ENCODE data around the gene CCDC8.
"Not testable (repeated sequence)": the region's sequence is repeated elsewhere in the genome, so short reads cannot be mapped to it uniquely, and the experiment has no call there.

The CCDC8 gene

GRCh38 chr19:46402725-46403124 is 10.6 kb downstream of the CCDC8 start:
- DNase-seq: no peak

GRCh38 chr19:46397801-46398479 is 15.4 kb downstream of the CCDC8 start:
- DNase-seq: not testable (repeated sequence)

GRCh38 chr19:46394402-46394797 is 19.0 kb downstream of the CCDC8 start:
- DNase-seq: no peak

DNA sequence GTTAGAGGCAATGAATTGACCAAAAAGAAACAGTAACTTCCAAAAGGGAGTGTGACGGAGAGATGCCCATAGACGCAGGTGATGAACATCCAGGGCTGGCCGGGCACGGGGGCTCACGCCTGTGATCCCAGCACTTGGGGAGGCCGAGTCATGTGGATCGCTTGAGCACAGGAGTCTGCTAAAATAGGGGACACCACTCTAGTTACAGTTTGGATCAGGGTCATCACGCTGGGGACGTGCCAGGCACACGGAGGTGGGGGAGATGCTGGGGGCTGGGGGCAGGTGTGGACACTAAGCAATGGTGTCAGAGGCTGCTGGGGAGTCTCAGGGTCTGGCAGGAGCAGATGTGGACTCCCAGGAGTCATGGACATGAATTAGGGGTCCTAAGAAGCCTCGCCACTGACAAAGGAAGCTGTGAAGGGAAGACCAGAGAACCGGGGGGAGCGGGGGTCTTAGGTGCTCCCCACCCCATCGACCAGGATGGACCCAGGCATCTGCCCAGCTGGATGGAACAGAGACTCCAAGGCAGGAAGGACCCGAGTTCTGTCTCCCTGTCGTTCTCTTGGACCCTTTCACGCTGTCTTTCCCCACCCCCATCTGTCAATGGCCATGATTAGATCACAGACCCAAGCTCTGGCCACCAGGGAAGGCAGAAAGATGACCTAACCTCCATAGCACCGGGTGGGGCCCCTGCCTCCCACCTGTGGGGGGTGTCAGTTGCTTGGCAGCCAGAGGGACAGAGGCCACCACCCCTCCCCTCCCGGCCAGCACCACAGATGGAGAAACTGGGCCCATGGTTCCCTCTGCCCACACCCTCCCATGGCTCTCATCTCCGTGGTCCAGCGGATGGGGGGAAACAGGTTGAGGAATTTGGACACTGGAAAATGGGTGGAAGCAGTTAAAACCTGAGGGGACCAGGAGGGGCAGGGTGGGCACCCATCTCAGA is 19.6 kb downstream of the CCDC8 start:
- no peak for DNase-seq

- DNase-seq: no peak
Measured at GRCh38 chr19:46392837-46393236, 20.5 kb downstream of the CCDC8 start.

DNA sequence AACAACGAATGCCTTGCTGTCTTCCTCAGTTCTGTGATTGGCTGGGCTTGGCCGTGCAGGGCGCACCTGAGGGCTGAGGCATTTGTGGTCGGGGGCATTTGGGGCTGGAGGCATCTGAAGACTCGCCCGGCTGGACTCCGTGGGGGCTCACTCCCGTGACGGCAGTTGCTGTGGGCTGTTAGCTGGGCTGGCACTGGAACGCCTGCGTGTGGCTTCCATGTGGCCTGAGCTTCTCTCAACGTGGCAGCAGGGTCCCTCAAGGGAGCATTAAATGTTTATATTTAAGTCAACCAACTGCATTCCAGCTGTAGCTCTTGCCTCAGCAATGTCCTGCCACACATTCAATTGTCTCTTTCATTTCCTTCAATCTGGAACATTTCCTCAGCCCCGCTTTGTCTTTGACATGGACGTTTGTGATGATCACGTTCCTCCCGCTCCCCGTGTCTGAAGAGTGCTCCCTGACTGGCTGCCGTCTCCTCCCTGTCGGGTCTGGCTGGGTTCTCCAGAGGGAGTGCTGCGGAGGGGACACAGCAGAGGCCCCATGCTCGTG is 21.0 kb downstream of the CCDC8 start:
- DNase-seq: no peak

- DNase-seq: no peak
Measured at GRCh38 chr19:46391296-46392251, 21.8 kb downstream of the CCDC8 start.

GRCh38 chr19:46390866-46391265 is 22.5 kb downstream of the CCDC8 start:
- no peak for DNase-seq

- DNase-seq: no peak
Measured at GRCh38 chr19:46390121-46390858, 23.1 kb downstream of the CCDC8 start.

GRCh38 chr19:46388311-46389095 is 24.9 kb downstream of the CCDC8 start:
- no peak for DNase-seq

- no peak for DNase-seq
Measured at GRCh38 chr19:46387713-46388130, 25.6 kb downstream of the CCDC8 start.

DNA sequence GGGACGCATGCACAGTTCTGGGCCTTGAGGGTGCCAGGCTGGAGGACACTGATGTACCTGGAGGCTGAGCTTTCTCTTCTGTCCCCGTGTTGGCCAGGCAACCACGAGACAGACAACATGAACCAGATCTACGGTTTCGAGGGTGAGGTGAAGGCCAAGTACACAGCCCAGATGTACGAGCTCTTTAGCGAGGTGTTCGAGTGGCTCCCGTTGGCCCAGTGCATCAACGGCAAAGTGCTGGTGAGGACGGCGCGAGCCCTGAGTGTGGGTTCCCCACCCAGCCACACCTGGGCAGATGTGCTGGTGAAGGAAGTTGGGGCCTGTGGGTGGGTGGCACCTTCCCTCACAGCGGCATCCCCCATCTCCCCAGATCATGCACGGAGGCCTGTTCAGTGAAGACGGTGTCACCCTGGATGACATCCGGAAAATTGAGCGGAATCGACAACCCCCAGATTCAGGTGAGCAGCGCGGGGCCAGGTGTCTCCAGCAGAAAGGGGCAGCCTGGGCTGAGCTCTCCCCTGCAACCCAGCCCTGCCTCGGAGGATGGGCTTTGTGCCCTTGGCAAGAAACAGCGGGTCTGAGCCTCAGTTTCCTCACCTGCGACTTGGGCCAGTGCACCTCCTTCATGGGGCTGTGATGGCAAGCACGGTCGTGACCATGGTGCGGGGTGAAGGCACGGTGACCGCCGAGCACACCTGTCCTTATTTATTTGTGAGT is 26.2 kb downstream of the CCDC8 start:
- no peak for DNase-seq

GRCh38 chr19:46386151-46386550 is 27.2 kb downstream of the CCDC8 start:
- DNase-seq: no peak

DNA sequence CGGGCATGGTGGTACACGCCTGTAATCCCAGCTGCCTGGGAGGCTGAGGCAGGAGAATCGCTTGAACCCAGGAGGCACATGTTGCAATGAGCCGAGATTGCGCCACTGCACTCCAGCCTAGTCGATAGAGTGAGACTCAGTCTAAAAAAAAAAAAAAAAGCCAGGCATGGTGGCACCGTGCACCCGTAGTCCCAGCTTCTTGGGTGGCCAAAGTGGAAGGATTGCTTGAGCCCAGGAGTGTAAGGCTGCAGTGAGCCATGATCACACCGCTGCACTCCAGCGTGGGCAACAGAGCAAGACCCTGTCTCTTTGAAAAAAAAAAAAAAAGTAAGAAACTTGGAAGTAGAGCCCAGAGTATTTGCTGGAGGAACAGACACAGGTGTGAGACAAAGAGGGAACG is 27.7 kb downstream of the CCDC8 start:
- DNase-seq: no peak

GRCh38 chr19:46384396-46384795 is 29.0 kb downstream of the CCDC8 start:
- DNase-seq: no peak

DNA sequence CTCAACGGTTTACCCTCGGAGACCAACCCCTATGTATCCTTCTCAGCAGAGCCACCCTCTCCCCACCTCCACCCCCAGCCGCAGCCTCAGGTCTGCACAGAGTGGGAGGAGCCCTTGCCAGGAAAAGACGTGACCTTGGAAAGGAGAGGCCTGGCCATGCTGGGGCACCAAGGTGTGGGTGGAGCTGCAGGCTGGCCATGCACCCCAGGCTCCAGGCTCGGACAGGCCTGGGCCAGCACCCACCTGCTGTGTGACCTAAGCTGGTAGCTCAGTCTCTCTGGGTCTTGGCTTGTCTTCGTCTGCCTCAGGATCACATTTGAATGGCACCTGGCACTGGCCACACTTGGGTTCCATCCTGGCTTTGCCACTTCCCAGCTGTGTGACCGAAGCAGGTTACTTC is 29.5 kb downstream of the CCDC8 start:
- no peak for DNase-seq

- DNase-seq: no peak
Measured at GRCh38 chr19:46383171-46383815, 30.1 kb downstream of the CCDC8 start.

DNA sequence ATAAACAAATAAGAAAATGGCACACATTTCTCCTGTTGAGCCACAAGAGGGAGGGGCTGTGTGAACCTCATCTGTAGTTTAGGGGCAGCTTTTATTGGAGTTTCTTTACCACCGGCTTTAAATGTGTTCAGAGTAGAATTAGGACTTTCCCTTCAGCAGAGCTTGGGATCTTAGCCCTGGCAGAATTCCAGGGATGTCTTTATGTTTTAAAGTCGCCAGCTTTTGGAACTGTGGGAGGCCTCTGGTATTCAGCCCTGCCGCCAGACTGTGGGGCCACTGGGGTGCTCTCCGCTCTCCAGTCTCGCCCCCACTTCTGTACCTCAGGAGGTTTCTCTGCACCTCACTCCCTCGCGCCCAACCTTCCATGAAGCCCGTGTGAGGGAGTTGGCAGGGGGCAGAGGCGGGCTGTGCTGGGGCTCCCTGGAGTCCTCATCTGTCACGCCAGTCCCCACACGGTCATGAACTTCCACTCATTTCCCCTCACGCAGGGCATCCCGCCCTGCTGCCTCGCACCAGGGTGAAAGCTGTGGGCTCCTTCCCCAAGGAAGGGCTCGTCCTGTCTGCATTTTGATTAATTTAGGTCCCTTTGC is 31.5 kb downstream of the CCDC8 start:
- no peak for DNase-seq

DNA sequence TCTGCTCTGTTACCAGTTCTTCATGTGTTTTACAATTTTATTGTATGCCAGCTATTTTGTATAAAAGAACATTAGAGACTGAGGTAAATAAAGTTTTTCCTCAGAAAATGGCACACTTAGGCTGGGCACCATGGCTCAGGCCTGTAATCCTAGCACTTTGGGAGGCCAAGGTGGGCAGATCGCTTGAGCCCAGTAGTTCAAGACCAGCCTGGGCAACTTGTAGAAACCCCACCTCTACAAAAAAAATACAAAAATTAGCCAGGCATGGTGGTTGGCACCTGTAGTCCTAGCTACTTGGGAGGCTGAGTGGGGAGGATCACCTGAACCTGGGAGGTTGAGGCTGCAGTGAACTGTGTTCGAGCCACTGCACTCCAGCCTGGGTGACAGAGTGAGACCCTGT is 32.0 kb downstream of the CCDC8 start:
- no peak for DNase-seq
